HG03045 (cell line): ENCODE results near the gene TTC23.
"Not testable (repeated sequence)": the region's sequence is repeated elsewhere in the genome, so short reads cannot be mapped to it uniquely, and the experiment has no call there.

Experiments used
- ATAC-seq: cut with Tn5 transposase; IDR thresholded peaks from one replicate; pipeline ENCODE4 v1.9.1; 2021; ENCODE audit warnings: mild to moderate bottlenecking, moderate library complexity; ENCODE audit not compliant: unreplicated experiment

Gene TTC23

GRCh38 chr15:99201408-99202175, 47.8 kb downstream of the TTC23 start:
- ATAC-seq = no peak

GRCh38 chr15:99197856-99198255, 51.5 kb downstream of the TTC23 start:
- no peak for ATAC-seq

- ATAC-seq = not testable (repeated sequence)
These were observed 57.2 kb downstream of the TTC23 start for GRCh38 chr15:99192181-99192580.

GRCh38 chr15:99187936-99188335, 61.4 kb downstream of the TTC23 start:
- ATAC-seq = no peak

- ATAC-seq = no peak
These were observed 63.8 kb downstream of the TTC23 start for GRCh38 chr15:99185414-99186130.

DNA sequence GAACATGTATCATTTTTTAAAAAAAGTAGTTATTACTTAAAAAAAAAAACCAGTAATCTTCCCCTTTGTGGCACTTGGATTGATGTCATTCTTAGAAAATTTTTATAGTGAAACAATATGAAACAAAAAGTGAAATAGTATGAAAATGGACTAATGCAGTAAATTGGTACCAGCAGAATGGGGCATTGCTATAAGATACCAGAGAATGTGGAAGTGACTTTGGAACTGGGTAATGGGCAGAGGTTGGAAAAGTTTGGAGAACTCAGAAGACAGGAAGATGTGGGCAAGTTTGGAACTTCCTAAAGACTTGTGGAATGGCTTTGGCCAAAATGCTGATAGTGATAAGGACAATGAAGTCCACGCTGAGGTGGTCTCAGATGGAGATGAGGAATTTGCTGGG, 66.6 kb downstream of the TTC23 start:
- no peak for ATAC-seq

DNA sequence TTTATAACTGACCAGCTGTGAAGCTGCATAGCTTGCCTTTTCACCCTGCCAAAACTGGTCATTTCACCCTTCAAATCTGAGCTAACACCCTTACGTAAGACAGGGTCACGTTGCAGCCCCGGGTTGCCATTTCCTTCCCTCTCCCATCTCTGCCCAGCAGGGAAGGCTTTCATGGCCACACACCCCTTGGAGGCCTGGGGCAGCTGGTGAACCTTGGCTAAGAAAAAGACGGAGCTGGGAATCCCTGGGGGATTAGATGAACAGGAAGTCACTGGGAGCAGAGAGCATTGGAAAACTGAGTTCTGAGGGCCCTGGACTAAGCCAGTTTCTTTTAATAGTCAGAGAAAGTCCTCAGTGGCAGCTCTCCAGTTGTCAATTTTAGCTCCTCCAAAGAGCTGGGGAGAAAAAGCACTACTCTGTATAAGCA, 67.8 kb downstream of the TTC23 start:
- no peak for ATAC-seq

- ATAC-seq = no peak
These were observed 68.4 kb downstream of the TTC23 start for GRCh38 chr15:99180964-99181306.

DNA sequence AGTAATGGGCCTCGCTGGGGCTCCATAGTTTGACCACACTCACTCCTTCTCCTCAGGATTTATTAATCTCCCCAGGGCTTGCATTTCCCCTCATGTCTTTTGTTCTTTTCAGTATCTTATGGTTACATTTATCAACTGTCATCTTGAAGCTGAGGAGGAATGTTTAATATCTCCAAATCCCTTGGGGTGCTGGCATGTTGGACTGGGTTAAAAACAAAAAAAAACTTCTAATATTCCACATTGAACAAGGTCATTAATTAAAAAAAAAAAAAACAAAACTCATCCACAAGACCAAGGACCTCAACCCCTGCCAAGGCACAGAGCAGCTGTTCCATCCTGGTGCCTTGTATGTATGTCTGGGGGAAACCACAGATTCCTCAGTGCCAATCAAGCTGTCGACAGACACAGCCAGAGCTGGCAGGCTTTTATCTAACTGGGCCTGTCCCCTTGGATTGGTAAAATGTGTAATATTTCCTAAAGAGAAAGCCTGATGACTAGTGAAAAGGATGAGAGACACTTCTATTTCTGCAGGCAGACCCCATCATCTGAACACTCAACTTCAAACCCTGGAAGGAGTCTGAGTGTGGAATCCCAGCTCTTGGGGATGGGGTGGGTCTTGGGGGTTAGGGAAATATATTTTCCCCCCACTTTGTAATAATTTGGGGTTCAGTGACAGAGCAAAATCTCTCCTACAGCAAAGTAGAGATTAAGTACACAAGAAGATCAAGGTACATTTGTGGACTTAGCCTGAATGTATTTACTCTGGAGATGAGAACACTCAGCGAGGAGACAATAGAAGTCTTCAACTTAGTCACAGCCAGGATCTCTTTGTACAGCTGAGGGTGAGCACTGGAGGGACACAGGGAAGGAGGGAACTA, 69.1 kb downstream of the TTC23 start:
- ATAC-seq = no peak

GRCh38 chr15:99177679-99178078, 71.7 kb downstream of the TTC23 start:
- ATAC-seq = no peak

DNA sequence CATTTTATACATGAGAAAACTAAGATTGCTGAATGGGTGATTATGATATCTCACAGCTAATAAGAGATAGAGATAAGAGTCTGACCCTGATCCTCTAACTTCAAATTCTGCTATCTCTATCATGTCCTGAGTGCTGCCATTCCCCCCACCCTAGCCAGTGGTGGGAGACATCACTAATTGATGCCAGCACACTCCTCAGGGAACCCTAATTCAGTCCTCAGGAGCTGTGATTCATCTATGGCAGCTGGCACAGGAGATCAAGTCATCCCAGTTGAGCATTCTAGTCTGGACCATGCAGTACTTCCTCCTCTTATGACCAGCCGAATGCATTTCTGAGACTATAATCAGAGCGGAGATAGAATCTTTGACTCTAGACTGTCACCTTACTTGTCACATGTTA, 72.6 kb downstream of the TTC23 start:
- ATAC-seq = no peak

- no peak for ATAC-seq
These were observed 74.6 kb downstream of the TTC23 start for GRCh38 chr15:99174567-99175395.

DNA sequence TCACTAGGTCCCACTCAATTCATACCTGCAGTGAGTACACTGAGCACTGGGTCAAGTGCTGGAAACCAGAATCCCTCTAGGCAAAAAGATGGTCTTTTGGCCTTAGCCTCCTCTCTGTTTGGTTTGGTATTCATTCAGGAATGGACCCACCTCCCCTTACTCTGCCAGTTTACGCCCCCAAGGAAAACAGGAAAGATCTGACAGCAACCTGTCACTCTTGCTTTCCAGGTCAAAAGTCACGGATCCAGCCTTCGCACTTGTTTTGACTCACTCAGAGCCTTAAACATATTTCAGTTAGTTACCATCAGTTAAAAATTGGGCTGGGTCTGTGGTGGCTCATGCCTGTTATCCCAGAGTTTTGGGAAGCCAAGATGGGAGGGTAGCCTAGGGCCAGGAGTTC, 76.4 kb downstream of the TTC23 start:
- ATAC-seq = no peak

- ATAC-seq = no peak
These were observed 77.2 kb downstream of the TTC23 start for GRCh38 chr15:99172171-99172570.

GRCh38 chr15:99170476-99171065, 78.8 kb downstream of the TTC23 start:
- ATAC-seq = no peak

DNA sequence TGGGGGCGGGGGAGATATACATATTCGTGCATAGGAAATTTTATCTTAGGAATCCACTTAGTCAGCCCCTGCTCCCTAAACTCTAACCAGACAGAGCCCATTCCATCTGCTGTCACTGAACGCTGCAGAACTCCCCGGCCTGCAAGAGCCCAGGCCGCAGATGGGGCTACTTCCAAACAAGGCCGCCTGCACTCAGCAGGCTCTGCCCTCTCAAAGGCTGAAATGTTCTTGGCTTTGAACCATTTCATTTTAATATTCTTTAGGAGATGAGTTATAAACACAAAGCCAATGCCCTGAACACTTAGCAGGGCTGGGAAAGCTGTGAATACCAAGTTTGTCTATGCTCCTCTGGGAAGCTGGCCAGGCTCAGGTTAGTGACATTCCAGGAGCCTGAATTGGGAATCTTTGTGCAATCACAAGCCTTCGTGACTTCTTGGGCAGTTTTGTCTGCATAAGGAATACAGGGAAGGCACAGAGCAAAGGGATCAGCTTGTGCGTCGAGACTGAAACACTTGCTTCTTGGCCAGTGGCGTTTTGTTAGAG, 79.5 kb downstream of the TTC23 start:
- ATAC-seq = no peak

DNA sequence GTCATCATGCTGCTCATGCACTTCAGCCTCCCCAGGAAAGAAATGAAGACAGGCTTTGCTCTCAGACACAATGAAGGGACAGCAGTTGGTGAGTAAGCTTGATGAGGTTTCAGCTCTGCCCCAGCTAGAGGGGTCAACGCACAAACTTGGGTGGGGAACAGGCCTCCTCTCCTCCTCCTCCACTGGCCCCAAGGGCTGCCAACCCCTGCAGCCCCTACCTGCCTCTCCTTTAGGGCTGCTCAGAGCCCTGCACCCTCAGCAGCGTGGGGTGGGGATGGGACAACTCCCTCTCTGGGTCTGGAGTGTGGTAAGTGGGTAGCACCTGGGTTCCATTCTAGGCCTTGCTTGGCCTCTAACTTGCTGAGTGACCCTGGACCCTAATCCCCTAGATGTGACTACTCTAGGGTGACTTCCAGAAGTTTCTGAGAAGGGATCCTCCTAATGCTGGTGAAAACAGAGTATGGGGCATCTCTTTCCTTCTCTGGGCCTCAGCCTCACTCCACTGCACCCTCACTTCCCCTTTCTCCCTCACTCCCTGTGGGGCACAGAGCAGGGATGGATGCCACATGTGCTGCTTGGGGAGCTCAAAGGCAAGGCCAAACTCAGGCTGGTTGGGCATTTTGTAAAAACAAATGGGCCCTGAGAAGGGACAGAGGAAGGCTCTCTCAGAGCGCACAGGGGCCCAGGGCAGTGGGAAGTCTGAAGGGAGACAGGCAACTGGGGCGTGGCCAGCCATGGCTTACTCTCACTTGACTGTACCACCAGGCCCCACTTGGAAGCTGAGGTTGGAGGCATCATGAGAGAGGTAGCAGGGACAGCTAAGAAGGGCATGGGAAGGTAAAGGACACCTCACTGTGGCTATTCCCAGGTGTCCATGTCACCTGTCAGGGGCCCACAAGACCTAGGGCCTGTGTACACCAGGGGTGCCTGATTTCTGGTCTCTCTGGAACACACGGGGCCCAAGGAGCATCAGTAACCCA, 80.5 kb downstream of the TTC23 start:
- no peak for ATAC-seq

GRCh38 chr15:99167640-99168039, 81.7 kb downstream of the TTC23 start:
- no peak for ATAC-seq

DNA sequence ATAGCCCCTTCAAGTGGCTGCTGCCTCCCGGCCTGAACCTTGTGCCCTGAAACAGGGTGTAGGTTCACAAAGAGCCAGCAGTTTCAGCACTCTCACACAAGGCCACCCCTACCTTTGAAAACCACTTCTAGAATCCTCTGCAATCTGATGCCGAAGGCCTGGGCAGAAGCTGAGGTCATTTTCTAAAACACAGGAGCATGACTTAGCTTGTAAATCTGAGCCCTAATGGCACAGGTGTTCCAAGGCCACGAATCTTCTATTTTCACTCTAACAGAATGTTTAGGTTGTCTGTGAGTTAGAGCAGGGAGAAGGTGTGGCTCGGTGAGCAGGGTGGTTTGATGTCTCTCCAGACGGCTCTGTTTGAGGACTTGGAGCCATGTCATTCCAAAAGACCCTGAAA, 82.2 kb downstream of the TTC23 start:
- ATAC-seq = no peak
